ENCODE data around the gene LRP5.
"Not testable (repeated sequence)": the region's sequence is repeated elsewhere in the genome, so short reads cannot be mapped to it uniquely, and the experiment has no call there.

LRP5 gene

GRCh38 chr11:68446046-68446725 is 133.8 kb downstream of the LRP5 start:
- Histone ChIP-seq H3K9me3 (ENCODE audit: control insufficient read depth, insufficient read depth, low read length) (no peaks in the 10 kb centered on the region), H3K4me1 (ENCODE audit: insufficient read depth, low read length) (peaks cover 9% of the 10 kb centered on the region; the same call in 1 of the 2 replicates), H3K36me3 (ENCODE audit: insufficient read depth, low read length) (no peaks in the 10 kb centered on the region; the same call in 1 of the 2 replicates), H3K9ac (ENCODE audit: low read depth, low read length) (no peak overlapping the region)

GRCh38 chr11:68447015-68447801 is 134.8 kb downstream of the LRP5 start:
- Histone ChIP-seq H3K4me1 (ENCODE audit: insufficient read depth, low read length) (no peaks in the 10 kb centered on the region; the same call in 1 of the 2 replicates), H3K36me3 (ENCODE audit: insufficient read depth, low read length) (no peaks in the 10 kb centered on the region; the same call in 1 of the 2 replicates), H3K9me3 (ENCODE audit: control insufficient read depth, insufficient read depth, low read length) (no peaks in the 10 kb centered on the region), H3K9ac (ENCODE audit: low read depth, low read length) (no peak overlapping the region)

- H3K9ac ChIP-seq (ENCODE audit: low read depth, low read length); H3K4me1 ChIP-seq (ENCODE audit: insufficient read depth, low read length); H3K9me3 ChIP-seq (ENCODE audit: control insufficient read depth, insufficient read depth, low read length); H3K36me3 ChIP-seq (ENCODE audit: insufficient read depth, low read length): not testable (repeated sequence)
Observed at GRCh38 chr11:68447914-68448313, 135.5 kb downstream of the LRP5 start.

- Histone ChIP-seq H3K9ac (ENCODE audit: low read depth, low read length) (no peak overlapping the region), H3K36me3 (ENCODE audit: insufficient read depth, low read length) (no peaks in the 10 kb centered on the region; the same call in 1 of the 2 replicates), H3K9me3 (ENCODE audit: control insufficient read depth, insufficient read depth, low read length) (no peaks in the 10 kb centered on the region), H3K4me1 (ENCODE audit: insufficient read depth, low read length) (no peaks in the 10 kb centered on the region; the same call in 1 of the 2 replicates)
Observed at GRCh38 chr11:68448604-68449011, 136.2 kb downstream of the LRP5 start.

GRCh38 chr11:68449951-68450350 is 137.6 kb downstream of the LRP5 start:
- Histone ChIP-seq H3K9ac (ENCODE audit: low read depth, low read length) (no peak overlapping the region), H3K9me3 (ENCODE audit: control insufficient read depth, insufficient read depth, low read length) (no peaks in the 10 kb centered on the region), H3K36me3 (ENCODE audit: insufficient read depth, low read length) (no peaks in the 10 kb centered on the region; the same call in 1 of the 2 replicates), H3K4me1 (ENCODE audit: insufficient read depth, low read length) (peaks cover 1% of the 10 kb centered on the region; the same call in 1 of the 2 replicates)

- H3K4me1 ChIP-seq (ENCODE audit: insufficient read depth, low read length): peaks cover 6% of the 10 kb centered on the region; the same call in 1 of the 2 replicates
- H3K36me3 ChIP-seq (ENCODE audit: insufficient read depth, low read length): no peaks in the 10 kb centered on the region; the same call in 1 of the 2 replicates
- H3K9me3 ChIP-seq (ENCODE audit: control insufficient read depth, insufficient read depth, low read length): no peaks in the 10 kb centered on the region
- H3K9ac ChIP-seq (ENCODE audit: low read depth, low read length): no peak overlapping the region
Observed at GRCh38 chr11:68450711-68451110, 138.3 kb downstream of the LRP5 start.

GRCh38 chr11:68454767-68455166 is 142.4 kb downstream of the LRP5 start:
- Histone ChIP-seq H3K4me1 (ENCODE audit: insufficient read depth, low read length) (peaks cover 6% of the 10 kb centered on the region; the same call in 1 of the 2 replicates), H3K9ac (ENCODE audit: low read depth, low read length) (no peak overlapping the region), H3K36me3 (ENCODE audit: insufficient read depth, low read length) (no peaks in the 10 kb centered on the region), H3K9me3 (ENCODE audit: control insufficient read depth, insufficient read depth, low read length) (no peaks in the 10 kb centered on the region)

- no peak overlapping the region for H3K9ac ChIP-seq (ENCODE audit: low read depth, low read length)
- H3K36me3 ChIP-seq (ENCODE audit: insufficient read depth, low read length): no peaks in the 10 kb centered on the region
- no peaks in the 10 kb centered on the region for H3K9me3 ChIP-seq (ENCODE audit: control insufficient read depth, insufficient read depth, low read length)
- H3K4me1 ChIP-seq (ENCODE audit: insufficient read depth, low read length): peaks cover 6% of the 10 kb centered on the region; the same call in 1 of the 2 replicates
Observed at GRCh38 chr11:68455485-68455884, 143.1 kb downstream of the LRP5 start.

GRCh38 chr11:68457216-68457897 is 145.0 kb downstream of the LRP5 start:
- no peaks in the 10 kb centered on the region for H3K36me3 ChIP-seq (ENCODE audit: insufficient read depth, low read length)
- no peak overlapping the region for H3K9ac ChIP-seq (ENCODE audit: low read depth, low read length)
- peaks cover 6% of the 10 kb centered on the region; the same call in 1 of the 2 replicates for H3K4me1 ChIP-seq (ENCODE audit: insufficient read depth, low read length)
- no peaks in the 10 kb centered on the region for H3K9me3 ChIP-seq (ENCODE audit: control insufficient read depth, insufficient read depth, low read length)

- peaks cover 6% of the 10 kb centered on the region; the same call in 1 of the 2 replicates for H3K4me1 ChIP-seq (ENCODE audit: insufficient read depth, low read length)
- H3K36me3 ChIP-seq (ENCODE audit: insufficient read depth, low read length): no peaks in the 10 kb centered on the region
- no peaks in the 10 kb centered on the region for H3K9me3 ChIP-seq (ENCODE audit: control insufficient read depth, insufficient read depth, low read length)
- H3K9ac ChIP-seq (ENCODE audit: low read depth, low read length): no peak overlapping the region
Observed at GRCh38 chr11:68457898-68458249, 145.5 kb downstream of the LRP5 start.

GRCh38 chr11:68458340-68458739 is 145.9 kb downstream of the LRP5 start:
- not testable (repeated sequence) for H3K9me3 ChIP-seq (ENCODE audit: control insufficient read depth, insufficient read depth, low read length); H3K9ac ChIP-seq (ENCODE audit: low read depth, low read length); H3K4me1 ChIP-seq (ENCODE audit: insufficient read depth, low read length); H3K36me3 ChIP-seq (ENCODE audit: insufficient read depth, low read length)

- no peaks in the 10 kb centered on the region for H3K36me3 ChIP-seq (ENCODE audit: insufficient read depth, low read length)
- no peaks in the 10 kb centered on the region for H3K9me3 ChIP-seq (ENCODE audit: control insufficient read depth, insufficient read depth, low read length)
- H3K9ac ChIP-seq (ENCODE audit: low read depth, low read length): peak overlapping the region; percentile 95
- H3K4me1 ChIP-seq (ENCODE audit: insufficient read depth, low read length): peaks cover 3% of the 10 kb centered on the region; the same call in 1 of the 2 replicates
Observed at GRCh38 chr11:68459886-68460740, 147.7 kb downstream of the LRP5 start.

GRCh38 chr11:68460741-68461574 is 148.6 kb downstream of the LRP5 start, which contains the start of gene PPP6R3:
Gene PPP6R3 (plus strand): TSS chr11:68460752. CDS start chr11:68537665, 76,913 bp downstream.
- no peaks in the 10 kb centered on the region for H3K36me3 ChIP-seq (ENCODE audit: insufficient read depth, low read length)
- H3K4me1 ChIP-seq (ENCODE audit: insufficient read depth, low read length): no peaks in the 10 kb centered on the region
- H3K9me3 ChIP-seq (ENCODE audit: control insufficient read depth, insufficient read depth, low read length): no peaks in the 10 kb centered on the region
- peak within 1 kb of the TSS; percentile 95 for H3K9ac ChIP-seq (ENCODE audit: low read depth, low read length)
